ENCODE measurements around the gene GRID2.

DNA sequence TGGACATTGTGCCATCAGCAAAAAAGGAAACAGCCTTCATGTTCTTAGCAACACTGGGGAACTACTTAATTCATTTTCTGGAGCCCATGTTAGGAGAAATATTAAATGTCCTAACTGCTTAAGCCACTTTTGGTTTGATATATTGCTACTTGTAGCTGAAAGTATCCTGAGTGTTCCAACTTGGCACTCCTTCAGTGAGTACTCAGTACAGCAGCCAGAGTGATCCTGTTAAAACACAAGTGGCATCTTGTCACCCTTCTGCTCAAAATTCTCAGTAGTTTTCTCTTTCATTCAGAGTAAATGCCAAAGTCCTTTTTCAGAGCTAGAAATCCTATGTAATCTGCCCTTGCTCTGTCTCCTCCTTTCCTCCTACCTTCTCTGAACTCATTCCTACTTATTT, 522.0 kb downstream of the GRID2 start:
- TF ChIP-seq, protein P1, sequence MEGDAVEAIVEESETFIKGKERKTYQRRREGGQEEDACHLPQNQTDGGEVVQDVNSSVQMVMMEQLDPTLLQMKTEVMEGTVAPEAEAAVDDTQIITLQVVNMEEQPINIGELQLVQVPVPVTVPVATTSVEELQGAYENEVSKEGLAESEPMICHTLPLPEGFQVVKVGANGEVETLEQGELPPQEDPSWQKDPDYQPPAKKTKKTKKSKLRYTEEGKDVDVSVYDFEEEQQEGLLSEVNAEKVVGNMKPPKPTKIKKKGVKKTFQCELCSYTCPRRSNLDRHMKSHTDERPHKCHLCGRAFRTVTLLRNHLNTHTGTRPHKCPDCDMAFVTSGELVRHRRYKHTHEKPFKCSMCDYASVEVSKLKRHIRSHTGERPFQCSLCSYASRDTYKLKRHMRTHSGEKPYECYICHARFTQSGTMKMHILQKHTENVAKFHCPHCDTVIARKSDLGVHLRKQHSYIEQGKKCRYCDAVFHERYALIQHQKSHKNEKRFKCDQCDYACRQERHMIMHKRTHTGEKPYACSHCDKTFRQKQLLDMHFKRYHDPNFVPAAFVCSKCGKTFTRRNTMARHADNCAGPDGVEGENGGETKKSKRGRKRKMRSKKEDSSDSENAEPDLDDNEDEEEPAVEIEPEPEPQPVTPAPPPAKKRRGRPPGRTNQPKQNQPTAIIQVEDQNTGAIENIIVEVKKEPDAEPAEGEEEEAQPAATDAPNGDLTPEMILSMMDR (IDR thresholded peaks at IDR 0.05), result no peak
- TF ChIP-seq POLR2A (IDR thresholded peaks at IDR 0.05), result no peak
- TF ChIP-seq POLR2AphosphoS5 (IDR thresholded peaks at IDR 0.05), result no peak

All from breast epithelium (tissue), 3 donors.